NCI-H128 (cell line): ENCODE data around the gene STARD13.
"Not testable (repeated sequence)": the region's sequence is repeated elsewhere in the genome, so short reads cannot be mapped to it uniquely, and the experiment has no call there.

Experiments used
- DNase-seq: peaks from one replicate; lab custom pipeline; 2025; ENCODE audit not compliant: unreplicated experiment; lab: John Stamatoyannopoulos, UW

Gene STARD13

GRCh38 chr13:33257841-33258807, 27.4 kb downstream of the STARD13 start:
- no peak for DNase-seq

GRCh38 chr13:33256148-33256840, 29.3 kb downstream of the STARD13 start:
- no peak for DNase-seq

DNA sequence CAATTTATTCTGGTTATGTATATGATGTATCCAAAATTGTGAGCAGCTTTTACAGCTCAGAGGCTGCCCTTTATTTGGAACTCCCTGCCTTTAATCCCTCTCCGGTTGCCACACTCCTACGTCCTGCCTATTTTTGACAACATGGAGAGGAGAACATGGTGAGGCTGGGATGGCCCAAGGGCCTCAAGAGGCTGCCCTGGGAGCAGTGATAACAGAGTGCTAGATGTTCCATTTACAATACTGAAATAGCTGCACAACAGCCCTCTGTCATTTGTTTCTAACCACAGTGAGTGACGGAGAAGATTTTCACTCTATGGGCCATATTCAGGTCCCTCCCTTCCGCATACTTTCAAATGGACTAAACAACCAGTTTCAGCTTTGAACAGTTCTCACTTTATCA, 33.4 kb downstream of the STARD13 start:
- DNase-seq, result no peak

DNA sequence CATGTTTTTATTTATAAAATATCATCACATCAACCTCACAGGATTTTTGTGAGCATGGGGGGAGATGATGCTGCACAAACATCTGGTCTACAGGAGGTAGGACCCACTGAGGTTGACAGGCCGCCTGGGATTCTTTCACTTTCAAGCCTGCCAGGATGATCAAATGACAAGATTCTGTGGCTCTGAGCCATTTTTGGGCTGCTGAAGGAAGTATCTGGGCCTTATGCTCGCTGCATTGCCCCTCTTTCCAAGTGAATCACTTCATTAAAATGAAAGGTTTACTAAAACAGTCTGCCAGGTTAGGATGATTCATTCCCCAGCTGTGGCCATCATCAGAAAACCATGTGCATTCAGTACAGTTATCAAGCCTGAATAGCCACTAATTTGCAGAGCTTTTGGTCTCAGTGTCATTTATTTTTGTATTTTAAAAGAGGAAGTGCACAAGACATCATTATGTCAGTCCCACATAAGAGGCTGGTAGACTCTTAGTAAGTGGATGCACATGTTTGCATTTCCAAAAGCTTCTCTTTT, 34.4 kb downstream of the STARD13 start:
- no peak for DNase-seq

GRCh38 chr13:33250609-33251008, 34.9 kb downstream of the STARD13 start:
- DNase-seq, result no peak

DNA sequence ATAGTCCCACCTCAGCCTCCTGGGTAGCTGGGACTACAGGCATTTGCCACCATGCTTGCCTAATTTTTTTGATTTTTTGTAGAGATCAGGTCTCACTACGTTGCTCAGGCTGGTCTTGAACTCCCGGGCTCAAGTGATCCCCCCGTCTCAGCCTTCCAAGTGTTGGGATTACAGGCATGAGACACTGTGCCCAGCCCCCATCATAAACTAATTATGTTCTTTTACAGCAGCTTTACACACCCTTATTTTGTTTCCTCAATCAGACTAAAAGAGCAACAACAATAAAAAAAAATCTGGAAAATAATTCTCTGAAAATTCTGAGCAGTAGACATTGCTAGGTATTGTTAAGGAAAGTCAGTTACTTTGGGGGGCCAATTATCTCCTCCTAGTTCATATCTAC, 35.7 kb downstream of the STARD13 start:
- DNase-seq, result no peak

- DNase-seq, result no peak
Observed at GRCh38 chr13:33249066-33249465, 36.5 kb downstream of the STARD13 start.

DNA sequence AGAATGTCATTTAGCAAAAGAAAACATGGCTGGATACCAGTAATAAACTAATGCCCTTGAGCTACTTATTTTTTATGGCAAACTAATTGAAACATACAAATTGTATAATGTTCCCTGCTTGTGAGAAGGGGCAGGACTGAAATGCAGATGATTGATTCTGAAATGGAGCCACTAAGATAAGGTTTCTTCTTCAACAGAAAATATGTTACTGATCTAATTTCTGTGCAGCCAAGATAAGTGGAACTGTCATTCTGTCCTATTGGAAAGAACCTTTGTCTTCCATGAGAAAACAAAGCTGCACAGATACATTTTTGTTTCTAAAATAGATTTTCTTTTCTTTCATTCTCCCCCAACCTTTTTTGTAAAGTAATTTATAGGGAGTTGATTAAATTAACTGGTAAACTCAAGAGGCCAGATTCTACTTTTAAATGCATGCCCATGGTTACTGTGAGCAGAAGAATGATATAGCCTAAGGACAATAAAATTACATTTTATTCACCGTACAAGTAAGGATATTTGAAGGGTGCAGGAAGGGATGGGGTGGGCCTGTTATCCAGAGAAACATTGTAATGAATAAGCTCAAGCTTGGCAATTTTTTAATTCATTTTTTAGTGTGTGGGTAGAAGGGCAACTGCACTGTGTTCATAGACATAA, 39.9 kb downstream of the STARD13 start:
- DNase-seq, result no peak

GRCh38 chr13:33244907-33245287, 40.7 kb downstream of the STARD13 start:
- DNase-seq, result no peak

DNA sequence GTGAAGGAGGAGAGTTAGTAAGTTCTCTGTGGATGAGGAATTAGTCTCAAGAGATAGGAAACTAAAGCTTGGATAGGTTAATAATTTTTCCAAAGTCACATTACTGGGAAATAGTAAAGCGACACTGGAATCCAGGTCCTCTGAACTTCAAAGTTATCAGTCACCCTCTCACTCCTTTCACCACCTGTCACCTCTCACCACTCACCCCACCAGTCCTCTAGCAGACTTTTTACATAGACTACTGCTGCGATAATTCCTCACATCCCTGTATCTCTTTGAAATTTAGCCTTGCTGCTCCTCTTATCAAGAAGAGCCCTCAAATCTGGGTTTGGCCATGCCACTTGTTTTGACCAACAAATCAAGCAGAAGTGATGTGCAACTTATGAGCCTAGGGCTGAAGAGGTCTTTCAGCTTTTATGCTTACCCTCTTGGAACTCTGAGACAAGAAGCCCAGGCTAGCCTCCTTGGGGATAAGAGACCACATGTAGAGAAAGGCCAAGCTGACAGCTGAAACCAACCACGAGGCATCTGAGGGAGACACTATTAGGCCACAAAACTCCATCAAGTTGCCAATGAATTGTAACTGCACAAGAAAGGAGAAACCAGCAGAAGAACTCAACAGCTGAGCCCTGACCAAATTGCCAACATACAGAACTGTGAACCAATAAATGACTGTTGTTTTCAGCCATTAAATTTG, 41.2 kb downstream of the STARD13 start:
- no peak for DNase-seq

DNA sequence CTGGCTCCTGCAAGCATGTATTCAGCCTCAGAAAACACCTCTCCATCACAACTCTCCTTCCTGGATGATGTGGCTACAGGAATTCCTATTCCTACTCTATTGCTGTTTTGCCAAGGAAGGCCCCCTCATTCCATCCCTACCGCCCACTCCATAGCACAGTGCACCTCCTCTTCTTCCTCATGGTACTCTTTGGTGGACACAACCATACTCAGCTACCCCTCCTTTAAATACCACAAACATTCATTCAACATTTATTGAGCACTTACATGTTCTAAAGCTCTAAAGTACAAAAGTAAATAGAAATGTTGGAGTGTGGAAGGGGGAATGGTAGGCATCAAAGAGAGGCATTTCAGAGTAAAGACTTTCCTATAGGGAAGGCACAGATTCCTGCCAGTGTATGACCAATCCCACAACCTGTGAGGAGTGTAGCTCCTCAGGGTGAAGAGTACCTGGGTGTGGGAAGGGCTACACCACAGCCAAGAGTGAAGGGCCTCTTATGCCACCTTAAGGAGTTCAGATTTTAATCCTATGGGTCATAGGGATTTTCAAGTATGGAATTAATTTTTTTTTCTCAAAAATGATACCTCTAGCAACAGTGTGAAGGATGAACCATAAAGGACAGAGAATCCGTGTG, 42.5 kb downstream of the STARD13 start:
- no peak for DNase-seq

DNA sequence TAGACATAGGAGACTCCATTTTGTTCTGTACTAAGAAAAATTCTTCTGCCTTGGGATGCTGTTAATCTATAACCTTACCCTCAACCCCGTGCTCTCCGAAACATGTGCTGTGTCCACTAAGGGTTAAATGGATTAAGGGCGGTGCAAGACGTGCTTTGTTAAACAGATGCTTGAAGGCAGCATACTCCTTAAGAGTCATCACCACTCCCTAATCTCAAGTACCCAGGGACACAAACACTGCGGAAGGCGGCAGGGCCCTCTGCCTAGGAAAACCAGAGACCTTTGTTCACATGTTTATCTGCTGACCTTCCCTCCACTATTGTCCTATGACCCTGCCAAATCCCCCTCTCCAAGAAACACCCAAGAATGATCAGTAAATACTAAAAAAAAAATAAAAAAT, 43.2 kb downstream of the STARD13 start:
- not testable (repeated sequence) for DNase-seq

DNA sequence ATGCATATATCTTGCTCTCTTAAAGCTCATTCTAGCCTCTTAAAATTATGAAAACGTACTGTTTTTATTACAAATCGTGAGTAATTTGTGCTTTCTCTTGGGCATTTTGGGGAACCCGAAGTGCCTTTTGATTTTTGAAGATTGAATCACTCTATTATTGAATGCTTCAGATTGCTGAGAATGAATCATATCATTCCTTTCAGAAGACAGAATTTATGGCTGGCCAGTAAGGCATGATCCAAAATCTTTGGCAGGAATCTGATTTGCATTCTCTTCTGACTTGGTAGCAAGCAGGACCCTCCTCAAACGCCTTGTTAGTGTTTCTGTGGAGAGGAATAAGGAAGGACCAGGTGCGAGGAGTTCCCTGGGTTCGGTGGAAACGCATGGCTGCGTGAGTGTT, 49.5 kb downstream of the STARD13 start:
- DNase-seq, result no peak

DNA sequence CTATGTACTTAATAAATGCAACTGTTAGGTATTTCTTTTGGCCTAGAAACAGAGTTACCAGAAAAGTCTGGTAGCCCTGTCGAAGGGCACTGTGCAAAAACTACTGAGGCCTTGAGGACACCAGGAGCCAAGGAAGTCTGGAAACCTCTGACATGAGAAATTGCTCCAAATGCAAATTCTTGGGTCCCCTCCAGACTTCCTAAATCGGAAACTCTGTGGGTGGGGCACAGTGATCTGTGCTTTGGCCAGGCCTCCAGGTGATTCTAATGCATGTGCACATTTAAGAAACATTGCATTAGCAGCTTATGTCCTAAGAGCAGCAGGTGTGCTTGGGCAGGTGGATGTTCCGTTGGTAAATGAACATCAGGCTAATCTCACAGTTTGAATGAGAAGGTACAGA, 50.0 kb downstream of the STARD13 start:
- no peak for DNase-seq

DNA sequence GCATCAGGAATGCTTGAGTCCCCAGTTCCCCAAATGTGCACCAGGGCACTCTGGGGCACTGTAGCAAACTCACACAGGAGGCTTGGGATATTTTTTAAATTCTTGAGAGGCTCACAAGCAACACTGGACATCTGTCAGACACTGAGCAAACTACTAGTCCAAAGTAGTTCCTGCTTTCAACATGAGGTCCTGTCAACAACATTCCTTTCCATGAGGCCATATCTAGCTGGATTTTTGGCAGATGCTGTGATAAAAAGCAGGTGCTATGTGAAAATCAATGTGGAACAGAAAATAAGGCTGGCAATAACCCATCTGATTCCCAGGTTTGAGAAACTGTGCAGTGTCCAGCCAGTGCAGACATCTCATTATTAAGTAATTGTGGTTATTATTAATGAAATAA, 50.5 kb downstream of the STARD13 start:
- DNase-seq, result no peak

- no peak for DNase-seq
Observed at GRCh38 chr13:33233547-33233946, 52.0 kb downstream of the STARD13 start.

GRCh38 chr13:33232883-33233282, 52.7 kb downstream of the STARD13 start:
- no peak for DNase-seq

DNA sequence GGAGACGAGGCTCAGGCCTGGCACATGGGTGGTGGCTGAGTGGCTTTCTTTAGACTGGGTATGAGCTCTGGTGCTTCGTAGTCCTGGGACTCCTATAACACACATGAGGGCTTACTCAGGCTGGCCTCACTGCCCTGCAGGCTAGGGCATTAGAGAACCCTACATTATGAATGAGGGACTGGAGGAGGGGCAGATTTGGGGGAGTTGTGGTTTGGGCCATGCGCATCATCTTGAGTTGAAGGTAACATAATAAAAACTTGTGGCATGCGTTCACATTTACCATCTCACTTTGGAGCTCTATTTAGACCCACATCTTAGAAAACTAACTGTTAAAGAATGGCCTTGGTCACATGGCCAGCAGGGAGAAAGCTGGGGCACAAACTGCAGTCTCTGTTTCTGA, 54.2 kb downstream of the STARD13 start:
- DNase-seq, result no peak

- DNase-seq, result no peak
Observed at GRCh38 chr13:33230178-33230881, 55.2 kb downstream of the STARD13 start.
